OCI-LY7 (cell line): Measurements from ENCODE around the gene UBE3C. TPM values are rescaled to one million over a fixed set of nuclear protein-coding genes. Genes with fewer than 3 reads are reported as not detected.

Experiments
- BruUV-seq: library from RNA; stranded (reverse); fragments of 400-500 nt; replicated peaks from 2 replicates; lab custom pipeline; 2021; lab: Mats Ljungman, UMichigan
- CTCF ChIA-PET: fragments of 300-600 bp; sonication (Branson Sonifier 250); formaldehyde crosslinking; loops from one replicate; lab custom pipeline; 2022; ENCODE audit warnings: antibody characterized with exemption; ENCODE audit not compliant: unreplicated experiment; lab: Charles Lee
- POLR2A ChIA-PET: fragments of 300-600 bp; sonication (Branson Sonifier 250); formaldehyde crosslinking; loops from one replicate; lab custom pipeline; 2022; ENCODE audit warnings: antibody characterized with exemption; lab: Charles Lee
- DNase-seq: peaks from one replicate; pipeline ENCODE4 v3.0.0-alpha.2; 2015; ENCODE audit warnings: low spot score
- H2AFZ ChIP-seq: fragments of 200-600 bp; sonication (generic), shearing (Covaris generic); 2 replicates; pipeline ENCODE4 v1.6.1; 2014; ENCODE audit warnings: mild to moderate bottlenecking, antibody characterized with exemption, low read length, moderate library complexity
- H3K27ac ChIP-seq: fragments of 200-600 bp; sonication (generic); 2 replicates; pipeline ENCODE4 v1.5.1; 2014; ENCODE audit warnings: mixed run types, low read depth, mild to moderate bottlenecking, moderate library complexity, low read length, inconsistent platforms; ENCODE audit not compliant: poor library complexity, severe bottlenecking
- H3K36me3 ChIP-seq: fragments of 200-600 bp; sonication (generic); 2 replicates; pipeline ENCODE4 v1.6.1; 2014; ENCODE audit warnings: mild to moderate bottlenecking, antibody characterized with exemption, low read length, moderate library complexity, mixed read lengths; ENCODE audit not compliant: insufficient read depth
- H3K4me1 ChIP-seq: fragments of 200-600 bp; sonication (generic); 2 replicates; pipeline ENCODE4 v1.5.1; 2014; ENCODE audit warnings: mild to moderate bottlenecking, low read length; ENCODE audit not compliant: insufficient read depth, poor library complexity, severe bottlenecking
- H3K4me2 ChIP-seq: fragments of 200-600 bp; sonication (generic); 2 replicates; pipeline ENCODE4 v1.6.1; 2014; ENCODE audit warnings: mild to moderate bottlenecking, low read length
- H3K4me3 ChIP-seq: fragments of 200-600 bp; sonication (generic); 2 replicates; pipeline ENCODE4 v1.5.1; 2014; ENCODE audit warnings: mild to moderate bottlenecking, low read depth, low read length; ENCODE audit not compliant: poor library complexity, severe bottlenecking
- H3K79me2 ChIP-seq: fragments of 200-600 bp; sonication (generic); 2 replicates; pipeline ENCODE4 v1.6.1; 2016; ENCODE audit warnings: low read depth, mild to moderate bottlenecking, low read length, moderate library complexity, mixed read lengths; ENCODE audit not compliant: insufficient read depth
- H3K9me2 ChIP-seq: fragments of 200-600 bp; sonication (generic); 2 replicates; pipeline ENCODE4 v1.6.1; 2016; ENCODE audit warnings: mild to moderate bottlenecking, low read length, mixed read lengths; ENCODE audit not compliant: insufficient read depth
- H3K9me3 ChIP-seq: fragments of 200-600 bp; sonication (generic); 2 replicates; pipeline ENCODE4 v1.6.1; 2014; ENCODE audit warnings: mild to moderate bottlenecking, mixed run types, low read length, mixed read lengths
- H4K20me1 ChIP-seq: fragments of 200-600 bp; sonication (generic); 2 replicates; pipeline ENCODE4 v1.6.1; 2014; ENCODE audit warnings: mild to moderate bottlenecking, antibody characterized with exemption, low read length, moderate library complexity, mixed read lengths; ENCODE audit not compliant: insufficient read depth
- CTCF ChIP-seq: fragments of 200-600 bp; sonication (generic); conservative IDR thresholded peaks from 2 replicates; pipeline ENCODE4 v1.5.1; 2014; ENCODE audit warnings: mild to moderate bottlenecking, antibody characterized with exemption, low read length, moderate library complexity, mixed read lengths
- EZH2phosphoT487 ChIP-seq: fragments of 200-600 bp; sonication (generic); IDR thresholded peaks from 2 replicates; pipeline ENCODE4 v1.6.1; 2018; ENCODE audit warnings: low read depth, borderline replicate concordance, mild to moderate bottlenecking, mixed run types, antibody characterized with exemption, low read length, moderate library complexity, mixed read lengths
- intact Hi-C: fragments of 100-400 bp; cut with micrococcal nuclease; formaldehyde crosslinking; loops from one replicate; pipeline ENCODE4 v1.10.0; 2022; ENCODE audit not compliant: unreplicated experiment
- total RNA-seq, 2 experiments: library from RNA; depleted of rRNA in 1 of 2; stranded (reverse); fragments of >200 nt in 1 of 2; shearing (Covaris generic) in 1 of 2; gene quantifications; 2 replicates each; pipeline ENCODE4 v1.2.3, GENCODE V29; 2014 to 2022

UBE3C gene
- total RNA-seq, 2 experiments from 2014 or later: 60.4 to 66.1 TPM

DNA sequence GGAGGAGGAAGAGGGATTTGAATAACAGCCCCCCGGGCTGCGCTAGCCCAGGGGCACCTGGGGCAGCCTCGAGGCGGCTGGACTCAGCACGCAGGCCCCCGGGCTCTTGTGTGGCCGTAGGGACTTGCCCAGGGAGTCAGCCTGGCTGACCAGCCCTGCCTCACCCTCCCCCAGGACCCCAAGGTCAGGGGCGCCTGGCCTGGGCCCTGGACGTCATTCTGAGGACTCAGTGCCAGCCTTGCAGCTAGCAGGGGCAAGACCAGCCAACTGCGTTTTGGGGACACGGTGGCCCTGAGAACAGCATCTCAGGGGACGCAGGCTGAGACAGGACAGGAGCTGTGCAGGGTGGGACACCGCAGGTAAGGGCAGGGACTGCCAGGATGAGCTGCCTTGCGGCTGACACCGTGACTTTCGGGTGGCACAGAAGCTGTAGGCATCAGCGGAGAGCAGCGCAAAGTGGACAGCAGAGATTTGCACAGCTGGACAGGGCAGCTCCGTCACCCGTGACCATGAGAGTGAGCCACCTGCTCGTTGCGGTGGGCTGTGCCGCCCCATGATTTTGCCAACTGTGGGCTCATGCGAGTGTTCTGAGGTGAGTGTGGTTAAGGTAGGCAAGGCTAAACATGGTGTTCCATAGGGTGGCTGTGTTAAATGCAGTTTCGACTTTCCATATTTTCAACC, 48.1 kb upstream of the UBE3C start:
- Histone ChIP-seq H3K9me3 (no peaks in the 10 kb centered on the region), H3K4me2 (no peak overlapping the region), H3K27ac (no peak overlapping the region), H3K36me3 (no peaks in the 10 kb centered on the region), H3K4me3 (no peak overlapping the region), H4K20me1 (no peaks in the 10 kb centered on the region), H2AFZ (no peak overlapping the region), H3K9me2 (no peaks in the 10 kb centered on the region), H3K79me2 (no peaks in the 10 kb centered on the region), H3K4me1 (no peaks in the 10 kb centered on the region)
- intact Hi-C loops: no loop called here
- BruUV-seq: no TSS peak
- TF ChIP-seq EZH2phosphoT487: no peak
- no peak for TF ChIP-seq CTCF
- ChIA-PET CTCF (no interaction called here), POLR2A (no interaction called here)
- no peak for DNase-seq

DNA sequence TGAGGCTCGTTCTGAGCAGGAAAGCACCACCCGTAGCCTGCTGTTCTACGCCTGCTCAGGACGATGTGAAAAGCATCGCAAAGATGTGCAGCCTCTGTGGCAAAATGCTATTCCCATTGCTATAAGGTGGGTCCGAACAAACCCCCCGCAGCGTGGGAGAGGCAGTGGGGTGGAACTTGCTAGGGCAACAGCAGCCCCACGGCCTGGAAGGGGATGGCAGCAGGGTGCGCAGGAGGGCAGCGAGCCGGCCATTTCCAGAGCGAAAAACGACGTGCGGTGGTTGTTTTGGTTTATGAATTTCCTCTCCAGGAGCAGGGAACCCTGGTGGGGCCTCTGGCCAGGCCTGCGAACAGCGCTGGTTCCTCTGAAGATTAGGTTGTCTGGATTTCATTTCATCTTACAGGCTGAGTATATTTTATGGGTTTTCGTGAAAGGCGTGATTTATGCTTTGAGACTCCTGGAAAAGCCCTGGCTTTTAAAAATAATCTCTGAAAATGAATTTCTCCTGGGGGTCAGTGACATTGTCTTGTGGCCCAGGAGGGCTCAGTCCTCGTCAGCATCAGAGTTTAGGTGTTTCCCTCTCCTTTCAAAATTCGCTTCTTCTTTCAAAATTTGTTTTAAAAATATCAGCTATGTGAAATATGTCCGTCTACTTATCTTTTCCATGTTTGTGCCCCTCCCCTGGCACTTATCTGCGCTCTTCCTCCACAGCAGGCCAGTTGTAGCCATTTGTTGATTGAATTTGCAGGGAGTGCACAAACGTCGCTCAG, 42.3 kb upstream of the UBE3C start:
- H3K27ac ChIP-seq: no peak overlapping the region
- no peaks in the 10 kb centered on the region for H3K4me1 ChIP-seq
- H3K79me2 ChIP-seq: no peaks in the 10 kb centered on the region
- ChIA-PET POLR2A (no interaction called here), CTCF (no interaction called here)
- DNase-seq: no peak
- no TSS peak for BruUV-seq
- H3K4me3 ChIP-seq: no peak overlapping the region
- H4K20me1 ChIP-seq: no peaks in the 10 kb centered on the region
- TF ChIP-seq EZH2phosphoT487 (no peak), CTCF (no peak)
- H3K9me2 ChIP-seq: no peaks in the 10 kb centered on the region
- no peaks in the 10 kb centered on the region for H3K36me3 ChIP-seq
- no peak overlapping the region for H3K4me2 ChIP-seq
- H2AFZ ChIP-seq: no peak overlapping the region
- H3K9me3 ChIP-seq: no peaks in the 10 kb centered on the region
- intact Hi-C loops: no loop called here

GRCh38 chr7:157097056-157097329, 41.7 kb upstream of the UBE3C start:
- Histone ChIP-seq H3K4me3 (no peak overlapping the region), H3K9me2 (no peaks in the 10 kb centered on the region), H3K36me3 (no peaks in the 10 kb centered on the region), H3K27ac (no peak overlapping the region), H4K20me1 (no peaks in the 10 kb centered on the region), H3K4me1 (no peaks in the 10 kb centered on the region), H2AFZ (no peak overlapping the region), H3K4me2 (no peak overlapping the region), H3K79me2 (no peaks in the 10 kb centered on the region), H3K9me3 (no peaks in the 10 kb centered on the region)
- no TSS peak for BruUV-seq
- CTCF ChIA-PET: no interaction called here
- TF ChIP-seq CTCF: no peak
- TF ChIP-seq EZH2phosphoT487: no peak
- POLR2A ChIA-PET: no interaction called here
- no peak for DNase-seq
- intact Hi-C loops: no loop called here
